HG02610 (cell line): Measurements from ENCODE around the gene SDHD.

Experiments used
- ATAC-seq: cut with Tn5 transposase; IDR thresholded peaks from one replicate; pipeline ENCODE4 v1.9.1; 2021; ENCODE audit warnings: mild to moderate bottlenecking, moderate library complexity; ENCODE audit not compliant: unreplicated experiment

The SDHD gene

GRCh38 chr11:112100462-112100861 is 13.8 kb downstream of the SDHD start:
- ATAC-seq, result no peak

GRCh38 chr11:112103446-112103845 is 16.8 kb downstream of the SDHD start:
- no peak for ATAC-seq

- ATAC-seq, result no peak
These were observed 19.4 kb downstream of the SDHD start for GRCh38 chr11:112106070-112106469.

- ATAC-seq, result no peak
These were observed 27.1 kb downstream of the SDHD start for GRCh38 chr11:112113539-112114457.

- no peak for ATAC-seq
These were observed 27.8 kb downstream of the SDHD start for GRCh38 chr11:112114460-112114859.

- no peak for ATAC-seq
These were observed 28.7 kb downstream of the SDHD start for GRCh38 chr11:112115386-112115785.

GRCh38 chr11:112118176-112118575 is 31.5 kb downstream of the SDHD start:
- no peak for ATAC-seq

GRCh38 chr11:112121981-112122615 is 35.4 kb downstream of the SDHD start:
- no peak for ATAC-seq

GRCh38 chr11:112123129-112123528 is 36.5 kb downstream of the SDHD start:
- ATAC-seq, result no peak

- ATAC-seq, result no peak
These were observed 40.4 kb downstream of the SDHD start for GRCh38 chr11:112127056-112127455.

- ATAC-seq, result no peak
These were observed 41.9 kb downstream of the SDHD start for GRCh38 chr11:112128483-112129121.

GRCh38 chr11:112129656-112130055 is 43.0 kb downstream of the SDHD start:
- ATAC-seq, result no peak

GRCh38 chr11:112132737-112133136 is 46.1 kb downstream of the SDHD start:
- ATAC-seq, result no peak

GRCh38 chr11:112134473-112134872 is 47.8 kb downstream of the SDHD start:
- no peak for ATAC-seq

GRCh38 chr11:112143597-112143996 is 56.9 kb downstream of the SDHD start:
- no peak for ATAC-seq
